HepG2 (cell line): ENCODE results near the gene DCLK1. TPM values are rescaled to one million over a fixed set of nuclear protein-coding genes. Genes with fewer than 3 reads are reported as not detected.

Source experiments
- ATAC-seq: fragments of 200-7000 bp; cut with Tn5 transposase; 3 replicates; pipeline ENCODE4 v1.9.1; 2020; ENCODE audit warnings: mild to moderate bottlenecking, moderate library complexity
- BruUV-seq: library from RNA; stranded (reverse); fragments of 400-500 nt; replicated peaks from 2 replicates; lab custom pipeline; 2021; lab: Mats Ljungman, UMichigan
- CTCF ChIA-PET: fragments of 300-600 bp; formaldehyde crosslinking; extraction: SDS; loops from one replicate; lab custom pipeline; 2021; ENCODE audit warnings: low total read pairs, inconsistent platforms, low intra/inter-chr PET ratio; lab: Yijun Ruan, JAX
- POLR2A ChIA-PET: fragments of 350-600 bp; sonication (Branson Sonifier 250); formaldehyde crosslinking; loops from one replicate; lab custom pipeline; 2020; ENCODE audit warnings: antibody characterized with exemption, inconsistent platforms; lab: Yijun Ruan, JAX
- DNase-seq: peaks from one replicate; pipeline ENCODE4 v3.0.0-alpha.2; 2015; ENCODE audit warnings: low spot score
- FAIRE-seq: peaks from 3 replicates; lab custom pipeline; 2011; peaks lifted over from hg19 to GRCh38; lab: Jason Lieb, UNC
- H2AFZ ChIP-seq: one replicate; pipeline ENCODE4 v1.6.1; 2011; ENCODE audit warnings: low read length, inconsistent platforms
- H3K27ac ChIP-seq: fragments of 300-600 bp; 3 replicates; pipeline ENCODE4 v1.8.0; 2011; ENCODE audit warnings: mixed run types, mild to moderate bottlenecking, mixed read lengths, low read length, inconsistent platforms; ENCODE audit not compliant: insufficient read depth; ENCODE audit errors: extremely low read length
- H3K27me3 ChIP-seq, 2 experiments: fragments of 200-600 bp in 1 of 2; 2 replicates in 1 of 2; 3 replicates in 1 of 2; pipeline versions ENCODE4 v1.6.0 to v1.8.0; 2011; ENCODE audit warnings: low read length in 2 of 2, mild to moderate bottlenecking in 2 of 2, moderate library complexity in 2 of 2, inconsistent platforms in 1 of 2; ENCODE audit not compliant: insufficient read depth in 2 of 2, control insufficient read depth in 1 of 2
- H3K36me3 ChIP-seq, 2 experiments: fragments of 200-600 bp in 1 of 2; replicated peaks in 1 of 2; 2 replicates in 1 of 2; 3 replicates in 1 of 2; pipeline versions ENCODE4 v1.5.1 to v1.8.0; 2011; ENCODE audit warnings: low read length in 2 of 2, inconsistent platforms in 1 of 2; ENCODE audit not compliant: insufficient read depth in 2 of 2, control insufficient read depth in 1 of 2
- H3K4me1 ChIP-seq: 2 replicates; pipeline ENCODE4 v1.5.1; 2012; ENCODE audit warnings: low read length, inconsistent platforms; ENCODE audit not compliant: insufficient read depth
- H3K4me2 ChIP-seq: 2 replicates; pipeline ENCODE4 v1.6.0; 2011; ENCODE audit warnings: low read depth, low read length, inconsistent platforms
- H3K4me3 ChIP-seq, 3 experiments: fragments of 200-600 bp in 1 of 3; sonication (generic), shearing (Covaris generic) in 1 of 3; replicated peaks in 1 of 3; 2 replicates each; pipeline ENCODE4 v1.5.1; 2011 to 2016; ENCODE audit warnings: low read length in 3 of 3, inconsistent platforms in 2 of 3, low read depth in 2 of 3, mild to moderate bottlenecking in 2 of 3, control low read depth in 1 of 3, mixed read lengths in 1 of 3; ENCODE audit not compliant: insufficient read depth in 1 of 3
- H3K79me2 ChIP-seq: one replicate; pipeline ENCODE4 v1.6.1; 2011; ENCODE audit warnings: low read length, inconsistent platforms; ENCODE audit not compliant: insufficient read depth
- H3K9ac ChIP-seq: 2 replicates; pipeline ENCODE4 v1.6.0; 2011; ENCODE audit warnings: mild to moderate bottlenecking, low read depth, low read length, inconsistent platforms; ENCODE audit not compliant: insufficient read depth
- H3K9me3 ChIP-seq: 2 replicates; pipeline ENCODE4 v1.5.1; 2012; ENCODE audit warnings: mild to moderate bottlenecking, low read length
- H4K20me1 ChIP-seq: 2 replicates; pipeline ENCODE4 v1.6.0; 2011; ENCODE audit warnings: inconsistent platforms, mild to moderate bottlenecking, low read length, moderate library complexity; ENCODE audit not compliant: insufficient read depth
- HNRNPH1 ChIP-seq: fragments of 200-400 bp; formaldehyde crosslinking; optimal IDR thresholded peaks from 2 replicates; pipeline ENCODE3; 2017; ENCODE audit warnings: mild to moderate bottlenecking, low read depth, low read length
- ISL2 ChIP-seq: sonication (generic); formaldehyde crosslinking; IDR thresholded peaks from 2 replicates; pipeline ENCODE4 v1.5.0; 2020; ENCODE audit warnings: missing genetic modification reagents
- TAF15 ChIP-seq: fragments of 200-400 bp; formaldehyde crosslinking; IDR thresholded peaks from one replicate; pipeline ENCODE4 v1.6.1; 2018; ENCODE audit warnings: mild to moderate bottlenecking, low read depth, low read length; ENCODE audit not compliant: poor library complexity, severe bottlenecking
- TBX3 ChIP-seq: fragments of 450-650 bp; IDR thresholded peaks from 2 replicates; pipeline ENCODE4 v1.6.1; 2017; ENCODE audit warnings: antibody characterized with exemption, mild to moderate bottlenecking, inconsistent platforms, borderline replicate concordance
- ZNF224 ChIP-seq: sonication (generic); formaldehyde crosslinking; IDR thresholded peaks from 2 replicates; pipeline ENCODE4 v1.5.0; 2020; ENCODE audit warnings: mild to moderate bottlenecking, missing genetic modification reagents
- ZNF33A ChIP-seq: sonication (generic); formaldehyde crosslinking; IDR thresholded peaks from 2 replicates; pipeline ENCODE4 v1.5.1; 2020; ENCODE audit warnings: missing genetic modification reagents, mild to moderate bottlenecking, moderate library complexity, borderline replicate concordance
- in situ Hi-C: cut with HindIII; loops from 2 replicates; pipeline ENCODE4 v1.10.0; 2017; ENCODE audit warnings: low pct_unique_long_range_greater_than_20kb; ENCODE audit not compliant: extremely low pct_ligation_motif_present
- intact Hi-C: fragments of 100-400 bp; cut with micrococcal nuclease; formaldehyde crosslinking; loops from one replicate; pipeline ENCODE4 v1.10.0; 2022; ENCODE audit not compliant: unreplicated experiment
- polyA plus RNA-seq, 8 experiments: library from polyadenylated mRNA; depleted of rRNA in 3 of 8; stranded (reverse) in 7 of 8; unstranded in 1 of 8; fragments of >200 nt; fragmentation: Illumina TruSeq in 4 of 8; extraction: Trizol in 4 of 8; gene quantifications; 2 replicates each; pipeline versions ENCODE4 v1.2.1 to v1.2.3, GENCODE V29; 2011 to 2016; ENCODE audit warnings: low read depth in 4 of 8, missing spikeins in 1 of 8, mixed read lengths in 1 of 8; ENCODE audit not compliant: insufficient read depth in 1 of 8
- total RNA-seq, 5 experiments: library from RNA; depleted of rRNA; stranded (reverse); fragments of >200 nt; fragmentation: Illumina TruSeq; extraction: Trizol; gene quantifications; 2 replicates each; pipeline ENCODE4 v1.2.3, GENCODE V29; 2016; ENCODE audit warnings: low read depth in 1 of 5
- TF ChIP-seq, protein P1 (sequence below): sonication (generic); formaldehyde crosslinking; IDR thresholded peaks from 2 replicates; pipeline ENCODE4 v1.4.0; 2020; ENCODE audit warnings: missing genetic modification reagents, borderline replicate concordance
- TF ChIP-seq, protein P2 (sequence below): sonication (generic); formaldehyde crosslinking; IDR thresholded peaks from 2 replicates; pipeline ENCODE4 v1.4.0; 2020; ENCODE audit warnings: missing genetic modification reagents, borderline replicate concordance

The DCLK1 gene
- total and polyA plus RNA-seq, 2 of the 13 experiments (the other 11 are each of a cell fraction or from before 2014, with no cell fraction given): not detected

- Histone ChIP-seq H4K20me1 (no peaks in the 10 kb centered on the region), H3K79me2 (no peaks in the 10 kb centered on the region), H3K4me3 (no peak overlapping the region), H3K36me3 (no peaks in the 10 kb centered on the region), H3K27ac (no peak overlapping the region), H3K9ac (no peak overlapping the region), H3K27me3 (peaks cover 2 to 3% of the 10 kb centered on the region in 2 experiments; a peak in 2 of 5 replicates), H3K4me1 (no peaks in the 10 kb centered on the region), H3K4me2 (no peak overlapping the region), H3K9me3 (no peaks in the 10 kb centered on the region), H2AFZ (no peak overlapping the region)
- in situ Hi-C loops: no loop called here
- no TSS peak for BruUV-seq
- TF ChIP-seq, protein P1, sequence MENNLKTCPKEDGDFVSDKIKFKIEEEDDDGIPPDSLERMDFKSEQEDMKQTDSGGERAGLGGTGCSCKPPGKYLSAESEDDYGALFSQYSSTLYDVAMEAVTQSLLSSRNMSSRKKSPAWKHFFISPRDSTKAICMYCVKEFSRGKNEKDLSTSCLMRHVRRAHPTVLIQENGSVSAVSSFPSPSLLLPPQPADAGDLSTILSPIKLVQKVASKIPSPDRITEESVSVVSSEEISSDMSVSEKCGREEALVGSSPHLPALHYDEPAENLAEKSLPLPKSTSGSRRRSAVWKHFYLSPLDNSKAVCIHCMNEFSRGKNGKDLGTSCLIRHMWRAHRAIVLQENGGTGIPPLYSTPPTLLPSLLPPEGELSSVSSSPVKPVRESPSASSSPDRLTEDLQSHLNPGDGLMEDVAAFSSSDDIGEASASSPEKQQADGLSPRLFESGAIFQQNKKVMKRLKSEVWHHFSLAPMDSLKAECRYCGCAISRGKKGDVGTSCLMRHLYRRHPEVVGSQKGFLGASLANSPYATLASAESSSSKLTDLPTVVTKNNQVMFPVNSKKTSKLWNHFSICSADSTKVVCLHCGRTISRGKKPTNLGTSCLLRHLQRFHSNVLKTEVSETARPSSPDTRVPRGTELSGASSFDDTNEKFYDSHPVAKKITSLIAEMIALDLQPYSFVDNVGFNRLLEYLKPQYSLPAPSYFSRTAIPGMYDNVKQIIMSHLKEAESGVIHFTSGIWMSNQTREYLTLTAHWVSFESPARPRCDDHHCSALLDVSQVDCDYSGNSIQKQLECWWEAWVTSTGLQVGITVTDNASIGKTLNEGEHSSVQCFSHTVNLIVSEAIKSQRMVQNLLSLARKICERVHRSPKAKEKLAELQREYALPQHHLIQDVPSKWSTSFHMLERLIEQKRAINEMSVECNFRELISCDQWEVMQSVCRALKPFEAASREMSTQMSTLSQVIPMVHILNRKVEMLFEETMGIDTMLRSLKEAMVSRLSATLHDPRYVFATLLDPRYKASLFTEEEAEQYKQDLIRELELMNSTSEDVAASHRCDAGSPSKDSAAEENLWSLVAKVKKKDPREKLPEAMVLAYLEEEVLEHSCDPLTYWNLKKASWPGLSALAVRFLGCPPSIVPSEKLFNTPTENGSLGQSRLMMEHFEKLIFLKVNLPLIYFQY: no peak
- TF ChIP-seq ISL2 (CRISPR knock-in tag): no peak
- TF ChIP-seq TAF15: no peak
- no peak for TF ChIP-seq ZNF33A (CRISPR knock-in tag)
- no peak for TF ChIP-seq ZNF224 (CRISPR knock-in tag)
- TF ChIP-seq, protein P2, sequence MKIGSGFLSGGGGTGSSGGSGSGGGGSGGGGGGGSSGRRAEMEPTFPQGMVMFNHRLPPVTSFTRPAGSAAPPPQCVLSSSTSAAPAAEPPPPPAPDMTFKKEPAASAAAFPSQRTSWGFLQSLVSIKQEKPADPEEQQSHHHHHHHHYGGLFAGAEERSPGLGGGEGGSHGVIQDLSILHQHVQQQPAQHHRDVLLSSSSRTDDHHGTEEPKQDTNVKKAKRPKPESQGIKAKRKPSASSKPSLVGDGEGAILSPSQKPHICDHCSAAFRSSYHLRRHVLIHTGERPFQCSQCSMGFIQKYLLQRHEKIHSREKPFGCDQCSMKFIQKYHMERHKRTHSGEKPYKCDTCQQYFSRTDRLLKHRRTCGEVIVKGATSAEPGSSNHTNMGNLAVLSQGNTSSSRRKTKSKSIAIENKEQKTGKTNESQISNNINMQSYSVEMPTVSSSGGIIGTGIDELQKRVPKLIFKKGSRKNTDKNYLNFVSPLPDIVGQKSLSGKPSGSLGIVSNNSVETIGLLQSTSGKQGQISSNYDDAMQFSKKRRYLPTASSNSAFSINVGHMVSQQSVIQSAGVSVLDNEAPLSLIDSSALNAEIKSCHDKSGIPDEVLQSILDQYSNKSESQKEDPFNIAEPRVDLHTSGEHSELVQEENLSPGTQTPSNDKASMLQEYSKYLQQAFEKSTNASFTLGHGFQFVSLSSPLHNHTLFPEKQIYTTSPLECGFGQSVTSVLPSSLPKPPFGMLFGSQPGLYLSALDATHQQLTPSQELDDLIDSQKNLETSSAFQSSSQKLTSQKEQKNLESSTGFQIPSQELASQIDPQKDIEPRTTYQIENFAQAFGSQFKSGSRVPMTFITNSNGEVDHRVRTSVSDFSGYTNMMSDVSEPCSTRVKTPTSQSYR (CRISPR knock-in tag): no peak
- no peak for TF ChIP-seq TBX3
- TF ChIP-seq HNRNPH1: no peak
- POLR2A ChIA-PET: no interaction called here
- no peak for FAIRE-seq
- CTCF ChIA-PET: no interaction called here
- intact Hi-C loops: no loop called here
- no peak for DNase-seq
- ATAC-seq: no peak
These were observed 337.4 kb downstream of the DCLK1 start for GRCh38 chr13:35793823-35794222.
